RWPE2 (cell line): ENCODE measurements around the gene CLIC1.
A peak's percentile ranks its signal among the peaks of the same experiment; 100 is the strongest.

Experiments
- ATAC-seq: fragments of 200-7000 bp; cut with Tn5 transposase; 3 replicates; pipeline ENCODE4 v1.9.1; 2021; ENCODE audit warnings: low read depth
- DNase-seq: peaks from one replicate; pipeline ENCODE4 v3.0.0-alpha.2; 2020; ENCODE audit warnings: low spot score
- H3K27ac ChIP-seq: fragments of 450-650 bp; 2 replicates; pipeline ENCODE4 v1.5.1; 2017; ENCODE audit warnings: mild to moderate bottlenecking; ENCODE audit not compliant: poor library complexity, severe bottlenecking
- H3K27me3 ChIP-seq: fragments of 250-450 bp; sonication (Bioruptor Pico); 2 replicates; pipeline ENCODE4 v1.5.1; 2021; ENCODE audit warnings: mild to moderate bottlenecking, moderate library complexity; ENCODE audit not compliant: insufficient read depth, poor library complexity, severe bottlenecking
- H3K36me3 ChIP-seq: fragments of 250-450 bp; sonication (Bioruptor Pico); 2 replicates; pipeline ENCODE4 v1.5.1; 2020; ENCODE audit warnings: low read depth, mild to moderate bottlenecking, moderate library complexity
- H3K4me1 ChIP-seq: fragments of 250-450 bp; sonication (Bioruptor Pico); 2 replicates; pipeline ENCODE4 v1.5.1; 2021; ENCODE audit warnings: mild to moderate bottlenecking, moderate library complexity; ENCODE audit not compliant: insufficient read depth, poor library complexity, severe bottlenecking
- H3K4me3 ChIP-seq: fragments of 250-450 bp; sonication (Bioruptor Pico); 2 replicates; pipeline ENCODE4 v1.5.1; 2021; ENCODE audit warnings: mild to moderate bottlenecking, moderate library complexity; ENCODE audit not compliant: severe bottlenecking
- H3K9me3 ChIP-seq: fragments of 250-450 bp; sonication (Bioruptor Pico); 2 replicates; pipeline ENCODE4 v1.5.1; 2021; ENCODE audit warnings: mild to moderate bottlenecking, moderate library complexity; ENCODE audit not compliant: severe bottlenecking
- TF ChIP-seq, protein P1 (sequence below): fragments of 450-650 bp; IDR thresholded peaks from one replicate; pipeline ENCODE4 v1.5.1; 2017; ENCODE audit warnings: mild to moderate bottlenecking, moderate library complexity; ENCODE audit not compliant: poor library complexity, severe bottlenecking

CLIC1 gene

GRCh38 chr6:31683591-31683990 is 52.7 kb downstream of the CLIC1 start:
- Histone ChIP-seq H3K9me3 (no peaks in the 10 kb centered on the region), H3K36me3 (peaks cover 4% of the 10 kb centered on the region), H3K27me3 (no peaks in the 10 kb centered on the region), H3K4me3 (no peak overlapping the region), H3K27ac (no peak overlapping the region), H3K4me1 (no peaks in the 10 kb centered on the region)
- TF ChIP-seq, protein P1, sequence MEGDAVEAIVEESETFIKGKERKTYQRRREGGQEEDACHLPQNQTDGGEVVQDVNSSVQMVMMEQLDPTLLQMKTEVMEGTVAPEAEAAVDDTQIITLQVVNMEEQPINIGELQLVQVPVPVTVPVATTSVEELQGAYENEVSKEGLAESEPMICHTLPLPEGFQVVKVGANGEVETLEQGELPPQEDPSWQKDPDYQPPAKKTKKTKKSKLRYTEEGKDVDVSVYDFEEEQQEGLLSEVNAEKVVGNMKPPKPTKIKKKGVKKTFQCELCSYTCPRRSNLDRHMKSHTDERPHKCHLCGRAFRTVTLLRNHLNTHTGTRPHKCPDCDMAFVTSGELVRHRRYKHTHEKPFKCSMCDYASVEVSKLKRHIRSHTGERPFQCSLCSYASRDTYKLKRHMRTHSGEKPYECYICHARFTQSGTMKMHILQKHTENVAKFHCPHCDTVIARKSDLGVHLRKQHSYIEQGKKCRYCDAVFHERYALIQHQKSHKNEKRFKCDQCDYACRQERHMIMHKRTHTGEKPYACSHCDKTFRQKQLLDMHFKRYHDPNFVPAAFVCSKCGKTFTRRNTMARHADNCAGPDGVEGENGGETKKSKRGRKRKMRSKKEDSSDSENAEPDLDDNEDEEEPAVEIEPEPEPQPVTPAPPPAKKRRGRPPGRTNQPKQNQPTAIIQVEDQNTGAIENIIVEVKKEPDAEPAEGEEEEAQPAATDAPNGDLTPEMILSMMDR, result no peak
- no peak for DNase-seq
- ATAC-seq, result no peak

- TF ChIP-seq, protein P1, result peak; percentile 25
- H3K27ac ChIP-seq, result peak overlapping the region; percentile 52
- no peaks in the 10 kb centered on the region for H3K4me1 ChIP-seq
- no peaks in the 10 kb centered on the region for H3K27me3 ChIP-seq
- peak; percentile 60 for ATAC-seq
- DNase-seq, result no peak
- no peaks in the 10 kb centered on the region for H3K9me3 ChIP-seq
- peak overlapping the region; percentile 33 for H3K4me3 ChIP-seq
- no peaks in the 10 kb centered on the region for H3K36me3 ChIP-seq
Measured at GRCh38 chr6:31681135-31681671, 55.1 kb downstream of the CLIC1 start.
